ENCODE results near the gene STOM. TPM values are rescaled to one million over a fixed set of nuclear protein-coding genes. Genes with fewer than 3 reads are reported as not detected.

STOM gene
- total and polyA plus RNA-seq, 5 experiments from 2014 or later, result 16.0 to 193 (median 18.7) TPM

- POLR2A ChIA-PET, result no interaction called here
- DNase-seq (peak in 1 of 10 donors; percentile 11), ATAC-seq (no peak)
- H3K4me1 Mint-ChIP-seq, result peaks cover 0 to 3% (median 0%) of the 10 kb centered on the region in 4 donors
- H3K36me3 Mint-ChIP-seq, result peaks cover 0 to 2% (median 2%) of the 10 kb centered on the region in 3 donors
- H3K4me3 Mint-ChIP-seq, result no peak overlapping the region
- peak overlapping the region in 2 of 10 donors; percentile 18 to 37 for H3K27ac Mint-ChIP-seq
- H3K27me3 Mint-ChIP-seq, result no peaks in the 10 kb centered on the region
- H3K9me3 Mint-ChIP-seq, result no peaks in the 10 kb centered on the region
These were observed 60.1 kb downstream of the STOM start for GRCh38 chr9:121309833-121310425.

DNA sequence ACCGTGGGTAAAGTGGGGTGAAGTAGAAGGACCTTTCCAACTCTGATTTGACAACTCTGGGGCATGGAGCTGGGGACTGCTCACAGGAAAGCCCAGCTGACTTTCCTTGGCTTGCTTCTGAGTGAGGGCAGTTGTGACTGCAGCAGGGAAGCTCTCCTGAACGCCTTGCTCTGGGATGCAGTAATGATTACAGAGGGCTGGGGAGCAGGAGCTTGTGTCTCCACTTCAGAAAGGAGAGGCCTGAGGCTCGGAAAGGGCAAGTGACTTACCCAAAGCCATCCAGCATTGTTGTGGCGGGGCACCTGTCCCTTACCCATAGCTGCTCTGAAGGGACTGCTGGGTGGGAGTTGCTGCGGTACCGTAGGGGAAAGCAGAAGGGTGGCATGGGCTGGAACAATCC, 60.9 kb downstream of the STOM start:
- Mint-ChIP-seq H3K4me1 (peaks cover 0 to 3% (median 0%) of the 10 kb centered on the region in 4 donors), H3K36me3 (peaks cover 0 to 2% (median 2%) of the 10 kb centered on the region in 3 donors), H3K4me3 (no peak overlapping the region), H3K27me3 (no peaks in the 10 kb centered on the region), H3K27ac (no peak overlapping the region), H3K9me3 (no peaks in the 10 kb centered on the region)
- DNase-seq, result peak in 1 of 10 donors; percentile 36
- POLR2A ChIA-PET, result no interaction called here
- no peak for ATAC-seq

DNA sequence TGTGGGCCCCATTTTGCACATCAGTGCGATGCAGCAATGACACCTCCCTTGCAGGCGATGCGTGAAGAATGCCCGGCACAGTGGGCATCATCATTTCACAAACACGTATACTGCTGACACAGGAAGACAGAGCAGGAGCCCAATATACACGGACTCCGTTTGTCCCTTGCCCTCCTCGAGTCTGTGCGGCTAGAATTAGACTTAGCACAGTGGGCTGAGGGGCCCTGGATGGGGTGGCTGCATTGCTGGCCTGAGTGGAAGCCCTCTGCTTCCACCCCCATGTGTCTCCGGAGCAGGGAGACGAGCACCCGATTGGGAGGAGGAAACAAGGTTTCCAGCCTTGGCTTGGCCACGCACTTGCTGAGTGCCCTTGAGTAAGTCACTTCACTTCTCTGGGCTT, 61.3 kb downstream of the STOM start:
- peaks cover 0 to 3% (median 0%) of the 10 kb centered on the region in 4 donors for H3K4me1 Mint-ChIP-seq
- H3K9me3 Mint-ChIP-seq, result no peaks in the 10 kb centered on the region
- no peaks in the 10 kb centered on the region for H3K27me3 Mint-ChIP-seq
- DNase-seq (peak in 1 of 10 donors; percentile 35), ATAC-seq (no peak)
- H3K4me3 Mint-ChIP-seq, result no peak overlapping the region
- POLR2A ChIA-PET, result no interaction called here
- peaks cover 0 to 5% (median 2%) of the 10 kb centered on the region in 3 donors for H3K36me3 Mint-ChIP-seq
- H3K27ac Mint-ChIP-seq, result no peak overlapping the region

DNA sequence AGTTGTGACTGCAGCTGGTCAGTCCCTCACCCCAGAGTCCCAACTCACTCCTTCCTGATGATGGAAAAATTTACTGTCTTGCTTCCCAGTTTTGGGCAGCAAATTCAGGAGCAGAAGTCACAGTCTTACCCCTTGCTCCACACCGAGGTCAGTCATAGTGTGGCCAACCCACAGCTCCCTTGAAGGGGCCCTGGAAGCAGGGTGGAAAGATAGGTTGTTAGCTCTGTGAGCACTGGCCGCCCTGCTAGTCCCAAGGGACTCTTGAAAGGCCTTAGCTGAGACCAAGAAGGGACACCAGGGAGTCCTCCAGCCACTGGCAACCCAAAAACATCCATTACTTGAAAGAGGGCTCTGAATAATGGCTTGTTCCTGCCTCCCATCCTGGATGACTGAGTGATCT, 62.1 kb downstream of the STOM start:
- POLR2A ChIA-PET, result no interaction called here
- peaks cover 0 to 5% (median 2%) of the 10 kb centered on the region in 3 donors for H3K36me3 Mint-ChIP-seq
- H3K4me3 Mint-ChIP-seq, result no peak overlapping the region
- no peaks in the 10 kb centered on the region for H3K9me3 Mint-ChIP-seq
- ATAC-seq (no peak), DNase-seq (peak in 1 of 10 donors; percentile 19)
- H3K4me1 Mint-ChIP-seq, result peaks cover 0 to 3% (median 0%) of the 10 kb centered on the region in 4 donors
- peak overlapping the region in 1 of 10 donors; percentile 52 for H3K27ac Mint-ChIP-seq
- no peaks in the 10 kb centered on the region for H3K27me3 Mint-ChIP-seq

- Mint-ChIP-seq H3K27me3 (peaks cover 0 to 6% (median 1%) of the 10 kb centered on the region in 5 donors), H3K27ac (no peak overlapping the region), H3K36me3 (peaks cover 0 to 6% (median 0%) of the 10 kb centered on the region in 3 donors), H3K4me1 (peaks cover 0 to 4% (median 2%) of the 10 kb centered on the region in 4 donors), H3K4me3 (no peak overlapping the region), H3K9me3 (no peaks in the 10 kb centered on the region)
- DNase-seq (peak in 1 of 10 donors; percentile 57), ATAC-seq (no peak)
- POLR2A ChIA-PET, result no interaction called here
These were observed 64.6 kb downstream of the STOM start for GRCh38 chr9:121305269-121305994.

DNA sequence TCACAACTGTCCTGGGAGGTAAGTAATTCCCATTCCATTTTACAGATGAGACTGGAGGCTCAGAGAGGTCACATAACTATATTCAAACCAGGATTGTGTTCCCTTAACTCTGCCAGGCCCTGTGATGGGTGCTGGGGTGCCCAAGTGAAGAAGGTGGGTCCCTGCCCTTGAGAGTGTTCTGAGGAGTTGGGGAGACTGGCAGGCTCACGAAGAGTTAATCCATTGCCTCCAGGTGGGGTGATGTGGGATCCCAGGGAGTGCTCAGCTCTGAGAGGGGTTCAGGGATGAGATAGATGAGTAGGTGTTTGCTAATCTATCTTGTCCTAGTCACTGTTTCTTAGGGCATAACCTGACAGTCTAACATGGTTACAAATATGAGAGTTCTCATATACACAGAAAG, 65.3 kb downstream of the STOM start:
- Mint-ChIP-seq H3K27ac (peak overlapping the region in 2 of 10 donors; percentile 3 to 33), H3K9me3 (no peaks in the 10 kb centered on the region), H3K4me1 (peaks cover 4 to 11% (median 7%) of the 10 kb centered on the region in 4 donors), H3K27me3 (peaks cover 5 to 13% (median 7%) of the 10 kb centered on the region in 5 donors), H3K4me3 (no peak overlapping the region), H3K36me3 (peaks cover 0 to 6% (median 0%) of the 10 kb centered on the region in 3 donors)
- ATAC-seq (no peak), DNase-seq (peak in 1 of 10 donors; percentile 13)
- POLR2A ChIA-PET, result no interaction called here

DNA sequence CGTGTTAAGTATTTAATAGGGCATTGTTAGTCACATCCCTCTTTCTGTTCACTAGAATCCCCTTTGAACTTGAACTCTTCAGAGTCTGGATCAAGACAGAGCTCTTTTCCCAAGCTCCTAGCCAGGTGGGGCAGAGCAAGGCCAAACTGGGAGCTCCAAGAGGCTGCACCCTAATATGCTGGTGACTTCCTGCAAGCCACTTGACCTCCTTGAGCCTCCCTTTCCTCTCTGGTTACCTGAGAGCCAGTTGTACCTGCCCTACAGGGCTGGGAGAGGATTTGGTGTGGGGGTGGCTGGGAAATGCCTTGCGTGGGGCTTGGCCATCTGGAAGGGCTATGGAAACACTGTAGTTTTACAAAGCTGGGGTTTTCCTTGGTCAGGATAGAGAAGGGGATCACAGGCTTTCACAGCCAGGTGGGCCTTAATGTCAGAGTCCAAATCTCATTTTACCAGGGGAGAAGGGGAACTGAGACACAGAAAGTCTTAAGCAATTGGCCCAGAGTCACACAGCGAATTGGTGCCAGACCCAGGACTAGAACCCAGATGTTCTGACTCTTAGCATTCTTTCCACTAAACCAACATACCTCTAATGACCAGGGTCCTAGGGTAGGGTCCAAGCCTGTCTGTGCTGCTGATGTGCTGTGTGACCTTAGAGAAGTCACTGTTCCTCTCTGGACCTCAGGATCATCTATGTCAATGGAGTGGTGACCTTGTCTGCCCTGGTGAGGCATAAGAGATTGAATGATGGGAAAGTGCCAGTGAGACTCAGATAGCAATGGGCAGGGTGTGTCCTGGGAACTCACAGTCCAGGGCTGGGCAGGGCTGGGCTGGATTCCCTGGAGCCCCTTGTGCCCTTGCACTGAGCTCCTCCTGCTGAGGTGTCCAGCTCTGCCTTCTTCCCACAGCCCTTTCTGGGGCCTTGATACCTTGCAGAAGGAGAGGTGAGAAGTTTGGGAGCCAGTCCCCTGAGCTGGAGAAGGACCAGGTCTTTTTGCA, 66.3 kb downstream of the STOM start:
- POLR2A ChIA-PET, result interaction anchor here (1.1 kb wide), 1 partner anchor 102 kb away, joined by 3 read pairs; the partner anchor contains the start of gene RAB14

DNA sequence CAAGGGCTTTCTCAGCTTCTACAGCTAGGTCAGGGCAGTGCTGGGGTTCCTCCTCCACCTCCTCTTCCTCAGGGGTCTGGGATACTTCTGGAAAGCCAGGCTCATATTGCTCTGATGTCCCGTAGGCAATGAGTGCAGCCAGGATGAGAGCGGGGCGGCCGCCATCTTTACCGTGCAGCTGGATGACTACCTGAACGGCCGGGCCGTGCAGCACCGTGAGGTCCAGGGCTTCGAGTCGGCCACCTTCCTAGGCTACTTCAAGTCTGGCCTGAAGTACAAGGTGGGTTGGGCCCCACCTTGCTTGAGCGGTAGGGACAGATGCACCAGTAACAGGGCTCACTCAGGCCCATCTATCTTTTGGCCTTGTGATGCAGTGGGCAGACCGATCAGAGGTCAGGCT, 67.3 kb downstream of the STOM start:
- Mint-ChIP-seq H3K36me3 (peaks cover 0 to 5% (median 0%) of the 10 kb centered on the region in 3 donors), H3K27me3 (peaks cover 5 to 14% (median 8%) of the 10 kb centered on the region in 5 donors), H3K4me1 (peaks cover 7 to 20% (median 20%) of the 10 kb centered on the region in 4 donors), H3K9me3 (no peaks in the 10 kb centered on the region), H3K4me3 (no peak overlapping the region), H3K27ac (no peak overlapping the region)
- ATAC-seq (no peak), DNase-seq (peak in 1 of 10 donors; percentile 22)
- POLR2A ChIA-PET, result interaction anchor here (1.1 kb wide), 1 partner anchor 101 kb away, joined by 3 read pairs; the partner anchor contains the start of gene RAB14

More for the DNA sequence above, 66.3 kb downstream of the STOM start:
- Mint-ChIP-seq H3K27ac (peak overlapping the region in 1 of 10 donors; percentile 33), H3K36me3 (peaks cover 0 to 6% (median 0%) of the 10 kb centered on the region in 3 donors), H3K27me3 (peaks cover 5 to 14% (median 8%) of the 10 kb centered on the region in 5 donors), H3K9me3 (no peaks in the 10 kb centered on the region), H3K4me1 (peaks cover 7 to 15% (median 13%) of the 10 kb centered on the region in 4 donors), H3K4me3 (no peak overlapping the region)
- ATAC-seq (no peak), DNase-seq (no peak)

DNA sequence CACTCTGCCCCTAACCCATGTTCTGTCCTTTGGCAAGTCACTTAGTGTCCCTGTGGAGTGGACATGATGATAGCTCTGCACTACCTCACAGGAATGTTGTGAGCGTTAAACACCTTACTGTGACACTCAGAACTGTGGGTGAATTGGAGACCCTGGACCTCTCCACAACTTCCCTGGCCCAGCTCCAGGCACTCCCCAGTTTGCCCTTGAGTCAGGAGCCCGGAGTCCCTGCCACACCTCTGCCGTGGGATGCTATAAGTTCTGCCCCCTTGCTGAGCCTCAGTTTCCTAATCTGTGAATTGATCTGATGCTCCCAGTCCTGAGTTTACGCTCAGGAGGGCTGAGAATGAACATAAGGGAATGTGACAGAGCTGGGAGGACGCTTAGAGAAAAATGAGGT, 67.7 kb downstream of the STOM start:
- POLR2A ChIA-PET, result interaction anchor here (1.1 kb wide), 1 partner anchor 100 kb away, joined by 3 read pairs; the partner anchor contains the start of gene RAB14
- H3K9me3 Mint-ChIP-seq, result no peaks in the 10 kb centered on the region
- no peak overlapping the region for H3K27ac Mint-ChIP-seq
- ATAC-seq, result no peak
- peaks cover 5 to 14% (median 8%) of the 10 kb centered on the region in 5 donors for H3K27me3 Mint-ChIP-seq
- DNase-seq, result no peak
- H3K4me3 Mint-ChIP-seq, result no peak overlapping the region
- H3K36me3 Mint-ChIP-seq, result peaks cover 0 to 4% (median 0%) of the 10 kb centered on the region in 3 donors
- H3K4me1 Mint-ChIP-seq, result peaks cover 7 to 20% (median 20%) of the 10 kb centered on the region in 4 donors

- POLR2A ChIA-PET, result no interaction called here
- peaks cover 5 to 14% (median 8%) of the 10 kb centered on the region in 5 donors for H3K27me3 Mint-ChIP-seq
- peaks cover 0 to 4% (median 0%) of the 10 kb centered on the region in 3 donors for H3K36me3 Mint-ChIP-seq
- peaks cover 7 to 22% (median 20%) of the 10 kb centered on the region in 4 donors for H3K4me1 Mint-ChIP-seq
- DNase-seq, result no peak
- no peak overlapping the region for H3K4me3 Mint-ChIP-seq
- ATAC-seq, result no peak
- H3K27ac Mint-ChIP-seq, result no peak overlapping the region
- H3K9me3 Mint-ChIP-seq, result no peaks in the 10 kb centered on the region
These were observed 68.2 kb downstream of the STOM start for GRCh38 chr9:121301881-121302286.

- H3K4me1 Mint-ChIP-seq, result peaks cover 7 to 22% (median 20%) of the 10 kb centered on the region in 4 donors
- no peaks in the 10 kb centered on the region for H3K9me3 Mint-ChIP-seq
- ATAC-seq, result no peak
- H3K27me3 Mint-ChIP-seq, result peaks cover 5 to 14% (median 8%) of the 10 kb centered on the region in 5 donors
- peak overlapping the region in 6 of 10 donors; percentile 0 to 71 (median 54) for H3K27ac Mint-ChIP-seq
- no peak for DNase-seq
- POLR2A ChIA-PET, result no interaction called here
- H3K4me3 Mint-ChIP-seq, result peak overlapping the region; percentile 57 to 90 (median 81)
- H3K36me3 Mint-ChIP-seq, result peaks cover 0 to 4% (median 0%) of the 10 kb centered on the region in 3 donors
These were observed 69.5 kb downstream of the STOM start for GRCh38 chr9:121300283-121301119.
